ENCODE results near the gene PKNOX1. TPM values are rescaled to one million over a fixed set of nuclear protein-coding genes. Genes with fewer than 3 reads are reported as not detected.
"Not testable (repeated sequence)": the region's sequence is repeated elsewhere in the genome, so short reads cannot be mapped to it uniquely, and the experiment has no call there.

PKNOX1 gene
- total and polyA plus RNA-seq, 7 experiments from 2014 or later, result 14.7 to 24.7 (median 19.4) TPM

DNA sequence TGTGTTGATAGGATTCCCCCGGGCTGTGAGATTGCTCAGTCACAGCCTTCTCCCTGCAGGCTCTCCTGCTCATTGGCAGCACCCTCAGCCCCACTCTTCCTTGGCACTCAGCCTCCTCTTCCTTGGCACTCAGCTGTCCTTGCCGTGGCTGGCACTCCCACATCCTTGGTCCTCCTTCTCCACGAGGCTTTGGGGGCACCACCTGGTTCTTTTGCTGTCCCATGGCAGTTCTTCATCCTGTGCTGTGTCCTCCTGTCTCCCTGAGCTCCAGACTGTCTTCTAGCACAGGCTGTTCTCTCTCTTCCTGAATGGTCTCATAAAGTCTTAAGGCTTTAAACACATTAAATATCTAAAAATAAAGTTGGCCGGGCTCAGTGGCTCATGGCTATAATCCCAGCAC, 27.0 kb downstream of the PKNOX1 start:
- Mint-ChIP-seq H3K9me3 (peaks cover 0 to 28% (median 10%) of the 10 kb centered on the region in 11 donors), H3K36me3 (peaks cover 16 to 45% (median 42%) of the 10 kb centered on the region in 5 donors)

DNA sequence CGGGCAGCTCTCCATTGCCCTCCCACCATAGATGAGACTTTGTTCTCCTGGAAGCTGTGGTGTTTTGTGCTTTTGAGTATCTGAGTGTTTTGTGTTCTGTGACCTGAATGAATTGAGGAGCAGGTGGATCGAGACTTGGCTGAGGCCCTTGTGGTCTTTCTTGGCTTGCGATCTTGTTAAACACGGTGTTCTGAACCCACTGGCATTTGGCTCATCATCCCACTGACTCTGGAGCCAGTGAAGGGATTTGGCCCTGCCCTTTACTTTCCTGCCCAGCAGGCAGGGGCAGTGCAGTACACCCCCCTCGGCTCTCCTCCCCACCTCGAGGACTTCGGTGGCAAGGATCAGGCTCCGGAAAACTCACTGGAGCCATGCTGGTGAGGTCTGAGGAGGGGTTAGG, 30.6 kb downstream of the PKNOX1 start:
- CTCF ChIA-PET, result no interaction called here
- Histone ChIP-seq H3K4me1 (ENCODE audit: control insufficient read depth in 2 of 2, insufficient read depth in 2 of 2, low read length in 2 of 2) (no peaks in the 10 kb centered on the region), H3K4me3 (ENCODE audit: low read length) (no peak overlapping the region), H3K36me3 (ENCODE audit: control insufficient read depth in 2 of 3, insufficient read depth in 3 of 3, low read length in 3 of 3) (peaks cover 4 to 40% (median 7%) of the 10 kb centered on the region in 3 experiments), H3K27ac (ENCODE audit: low read depth, low read length) (no peak overlapping the region), H3K27me3 (ENCODE audit: control insufficient read depth in 2 of 2, insufficient read depth in 2 of 2, low read length in 2 of 2) (no peaks in the 10 kb centered on the region), H3K9me3 (ENCODE audit: control insufficient read depth in 2 of 3, low read length in 3 of 3) (peaks cover 0 to 8% (median 0%) of the 10 kb centered on the region in 3 experiments)
- Mint-ChIP-seq H3K27ac (no peak overlapping the region), H3K27me3 (no peaks in the 10 kb centered on the region), H3K4me3 (no peak overlapping the region), H3K4me1 (peaks cover 0 to 11% (median 0%) of the 10 kb centered on the region in 7 donors), H3K36me3 (peaks cover 8 to 51% (median 29%) of the 10 kb centered on the region in 5 donors), H3K9me3 (peaks cover 0 to 10% (median 4%) of the 10 kb centered on the region in 11 donors)
- DNase-seq (no peak), ATAC-seq (no peak)
- intact Hi-C loops (cut with micrococcal nuclease), result no loop called here
- POLR2A ChIA-PET, result no interaction called here

More for the DNA sequence above, 27.0 kb downstream of the PKNOX1 start:
- ATAC-seq (no peak), DNase-seq (no peak)
- CTCF ChIA-PET, result interaction anchor here (0.7 kb wide), 1 partner anchor 267 kb away, joined by 4 read pairs; no protein-coding TSS in a partner anchor
- Histone ChIP-seq H3K27ac (ENCODE audit: low read depth, low read length) (no peak overlapping the region), H3K27me3 (ENCODE audit: control insufficient read depth in 2 of 2, insufficient read depth in 2 of 2, low read length in 2 of 2) (no peaks in the 10 kb centered on the region), H3K36me3 (ENCODE audit: control insufficient read depth in 2 of 3, insufficient read depth in 3 of 3, low read length in 3 of 3) (peaks cover 0 to 17% (median 0%) of the 10 kb centered on the region in 3 experiments), H3K4me1 (ENCODE audit: control insufficient read depth in 2 of 2, insufficient read depth in 2 of 2, low read length in 2 of 2) (no peaks in the 10 kb centered on the region), H3K9me3 (ENCODE audit: control insufficient read depth in 2 of 3, low read length in 3 of 3) (peaks cover 0 to 9% (median 0%) of the 10 kb centered on the region in 3 experiments), H3K4me3 (ENCODE audit: low read length) (no peak overlapping the region)
- intact Hi-C loops (cut with micrococcal nuclease), result no loop called here
- H3K27ac Mint-ChIP-seq, result peak overlapping the region in 1 of 9 donors; percentile 45
- H3K4me1 Mint-ChIP-seq, result peaks cover 0 to 14% (median under 1%) of the 10 kb centered on the region in 7 donors
- no peaks in the 10 kb centered on the region for H3K27me3 Mint-ChIP-seq
- POLR2A ChIA-PET, result no interaction called here
- H3K4me3 Mint-ChIP-seq, result no peak overlapping the region

DNA sequence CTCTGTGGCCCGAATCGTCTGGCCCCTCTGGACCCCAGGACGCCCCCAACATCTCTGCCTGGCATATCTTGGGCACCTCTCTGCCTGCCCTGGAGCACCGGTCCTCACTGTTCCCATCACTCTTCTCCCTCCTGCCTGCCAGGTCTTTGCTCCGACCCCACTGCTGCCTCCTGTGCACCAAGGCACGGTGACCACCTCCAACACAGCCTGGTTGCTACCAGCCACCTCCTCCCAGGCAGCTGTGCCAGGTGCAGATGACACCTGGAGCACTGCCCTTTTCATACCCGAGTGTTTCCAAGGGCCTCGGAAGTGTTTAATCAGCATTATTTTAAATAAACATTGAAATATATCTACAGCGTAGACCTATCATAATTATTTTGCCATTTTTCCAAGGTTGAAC, 31.3 kb downstream of the PKNOX1 start:
- Histone ChIP-seq H3K27me3 (ENCODE audit: control insufficient read depth in 2 of 2, insufficient read depth in 2 of 2, low read length in 2 of 2) (no peaks in the 10 kb centered on the region), H3K4me1 (ENCODE audit: control insufficient read depth in 2 of 2, insufficient read depth in 2 of 2, low read length in 2 of 2) (no peaks in the 10 kb centered on the region), H3K9me3 (ENCODE audit: control insufficient read depth in 2 of 3, low read length in 3 of 3) (peaks cover 0 to under 1% (median 0%) of the 10 kb centered on the region in 3 experiments), H3K4me3 (ENCODE audit: low read length) (no peak overlapping the region), H3K36me3 (ENCODE audit: control insufficient read depth in 2 of 3, insufficient read depth in 3 of 3, low read length in 3 of 3) (peaks cover 5 to 41% (median 7%) of the 10 kb centered on the region in 3 experiments), H3K27ac (ENCODE audit: low read depth, low read length) (no peak overlapping the region)
- no peak for DNase-seq
- peaks cover 4 to 47% (median 25%) of the 10 kb centered on the region in 5 donors for H3K36me3 Mint-ChIP-seq
- no peaks in the 10 kb centered on the region for H3K27me3 Mint-ChIP-seq
- peaks cover 0 to 7% (median 0%) of the 10 kb centered on the region in 7 donors for H3K4me1 Mint-ChIP-seq
- peaks cover 0 to 6% (median 0%) of the 10 kb centered on the region in 11 donors for H3K9me3 Mint-ChIP-seq
- no peak for ATAC-seq
- ChIA-PET POLR2A (no interaction called here), CTCF (no interaction called here)
- intact Hi-C loops (cut with micrococcal nuclease), result no loop called here
- no peak overlapping the region for H3K4me3 Mint-ChIP-seq
- peak overlapping the region in 1 of 9 donors; percentile 14 for H3K27ac Mint-ChIP-seq

DNA sequence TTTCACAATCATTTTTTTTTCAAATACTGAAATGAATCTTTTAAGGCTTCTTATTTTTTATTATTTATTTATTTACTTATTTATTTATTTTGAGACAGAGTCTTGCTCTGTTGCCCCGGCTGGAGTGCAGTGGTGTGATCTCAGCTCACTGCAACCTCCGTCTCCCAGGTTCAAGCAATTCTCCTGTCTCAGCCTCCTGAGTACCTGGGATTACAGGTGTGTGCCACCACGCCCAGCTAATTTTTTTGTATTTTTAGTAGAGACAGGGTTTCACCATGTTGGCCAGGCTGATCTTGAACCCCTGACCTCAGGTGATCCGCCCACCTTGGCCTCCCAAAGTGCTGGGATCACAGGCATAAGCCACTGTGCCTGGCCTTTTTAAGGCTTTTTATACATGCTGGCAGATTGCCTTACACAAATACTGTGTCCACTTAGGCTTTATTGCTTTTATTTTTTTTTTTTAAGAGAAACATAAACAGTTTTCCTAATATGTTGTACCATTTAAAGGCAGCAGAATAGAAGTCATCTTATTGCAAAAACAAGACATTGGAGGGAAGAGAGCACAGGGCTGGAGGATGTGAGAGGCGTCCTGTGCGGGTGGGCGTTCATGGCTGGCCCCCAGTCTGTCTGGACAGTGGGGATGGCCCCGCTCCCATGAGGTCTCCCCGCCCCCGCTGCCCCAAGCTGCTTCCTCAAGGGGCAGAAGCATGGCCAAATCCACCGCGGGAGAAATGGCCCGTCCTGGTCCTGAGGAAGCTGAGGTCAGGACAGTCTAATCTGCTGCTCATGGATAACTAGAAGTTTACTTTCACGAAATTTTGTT, 31.9 kb downstream of the PKNOX1 start:
- ATAC-seq; H3K9me3 ChIP-seq (ENCODE audit: control insufficient read depth in 2 of 3, low read length in 3 of 3); H3K4me3 Mint-ChIP-seq; H3K4me1 ChIP-seq (ENCODE audit: control insufficient read depth in 2 of 2, insufficient read depth in 2 of 2, low read length in 2 of 2); H3K27ac ChIP-seq (ENCODE audit: low read depth, low read length); H3K4me1 Mint-ChIP-seq; H3K27me3 ChIP-seq (ENCODE audit: control insufficient read depth in 2 of 2, insufficient read depth in 2 of 2, low read length in 2 of 2); DNase-seq; CTCF ChIA-PET; H3K4me3 ChIP-seq (ENCODE audit: low read length); H3K27me3 Mint-ChIP-seq; intact Hi-C loops (cut with micrococcal nuclease); POLR2A ChIA-PET; H3K27ac Mint-ChIP-seq; H3K9me3 Mint-ChIP-seq: not testable (repeated sequence)
- H3K36me3 ChIP-seq (ENCODE audit: control insufficient read depth in 2 of 3, insufficient read depth in 3 of 3, low read length in 3 of 3), result peaks cover 5 to 43% (median 8%) of the 10 kb centered on the region in 3 experiments
- H3K36me3 Mint-ChIP-seq, result peaks cover 4 to 46% (median 22%) of the 10 kb centered on the region in 5 donors

DNA sequence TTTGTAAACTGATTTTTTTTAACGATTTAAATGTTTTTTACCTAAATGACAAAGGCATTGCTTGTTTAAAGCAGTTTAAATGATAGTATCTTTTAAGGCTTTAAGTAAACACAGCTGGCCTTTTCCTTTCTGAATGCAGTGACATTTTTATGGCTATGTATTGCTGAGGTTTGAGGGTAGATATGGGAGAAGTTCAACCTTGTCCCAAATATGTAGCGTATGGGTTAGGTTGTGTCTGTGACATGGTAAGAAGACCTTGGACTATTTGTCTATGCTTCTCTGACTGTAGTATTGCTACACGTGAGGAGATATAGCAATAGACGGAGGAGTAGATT, 32.5 kb downstream of the PKNOX1 start:
- H3K9me3 Mint-ChIP-seq, result no peaks in the 10 kb centered on the region
- H3K36me3 Mint-ChIP-seq, result peaks cover 4 to 52% (median 22%) of the 10 kb centered on the region in 5 donors
- H3K9me3 ChIP-seq (ENCODE audit: control insufficient read depth in 2 of 3, low read length in 3 of 3), result no peaks in the 10 kb centered on the region
- ATAC-seq (no peak), DNase-seq (no peak)
- intact Hi-C loops (cut with micrococcal nuclease), result no loop called here
- H3K27ac Mint-ChIP-seq, result no peak overlapping the region
- H3K4me1 Mint-ChIP-seq, result peaks cover 0 to 7% (median 2%) of the 10 kb centered on the region in 7 donors
- H3K4me3 Mint-ChIP-seq, result no peak overlapping the region
- CTCF ChIA-PET, result no interaction called here
- no peaks in the 10 kb centered on the region for H3K4me1 ChIP-seq (ENCODE audit: control insufficient read depth in 2 of 2, insufficient read depth in 2 of 2, low read length in 2 of 2)
- no peak overlapping the region for H3K4me3 ChIP-seq (ENCODE audit: low read length)
- H3K27me3 Mint-ChIP-seq, result no peaks in the 10 kb centered on the region
- H3K36me3 ChIP-seq (ENCODE audit: control insufficient read depth in 2 of 3, insufficient read depth in 3 of 3, low read length in 3 of 3), result peaks cover 5 to 49% (median 12%) of the 10 kb centered on the region in 3 experiments
- H3K27ac ChIP-seq (ENCODE audit: low read depth, low read length), result no peak overlapping the region
- POLR2A ChIA-PET, result no interaction called here
- H3K27me3 ChIP-seq (ENCODE audit: control insufficient read depth in 2 of 2, insufficient read depth in 2 of 2, low read length in 2 of 2), result no peaks in the 10 kb centered on the region

DNA sequence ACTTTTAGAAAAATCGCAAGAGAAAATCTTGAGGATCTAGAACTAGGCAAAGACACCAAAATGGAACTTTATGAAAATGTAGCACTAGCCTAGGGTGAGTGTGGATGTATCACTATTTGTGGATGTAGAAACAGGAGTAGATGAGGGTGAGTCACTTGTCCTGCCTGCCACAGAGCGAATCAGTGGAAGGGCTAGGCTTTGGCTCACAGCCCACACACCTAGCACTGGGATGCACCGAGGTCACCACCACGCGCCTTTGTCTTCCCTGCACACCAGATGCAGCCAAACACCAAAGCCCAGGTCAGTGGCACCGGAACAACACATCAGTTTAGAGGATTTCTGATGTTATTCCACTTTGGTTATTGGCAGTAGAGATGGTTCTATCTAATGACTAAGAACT, 38.2 kb downstream of the PKNOX1 start:
- H3K4me1 ChIP-seq (ENCODE audit: control insufficient read depth in 2 of 2, insufficient read depth in 2 of 2, low read length in 2 of 2), result no peaks in the 10 kb centered on the region
- ChIA-PET CTCF (no interaction called here), POLR2A (interaction anchor here (1.0 kb wide), 1 partner anchor 1001 kb away, joined by 3 read pairs; no protein-coding TSS in a partner anchor)
- Mint-ChIP-seq H3K36me3 (peaks cover 7 to 61% (median 30%) of the 10 kb centered on the region in 5 donors), H3K4me3 (no peak overlapping the region), H3K9me3 (no peaks in the 10 kb centered on the region), H3K27me3 (no peaks in the 10 kb centered on the region), H3K27ac (peak overlapping the region in 1 of 9 donors; percentile 46), H3K4me1 (peaks cover 0 to 8% (median 0%) of the 10 kb centered on the region in 7 donors)
- peaks cover 5 to 64% (median 12%) of the 10 kb centered on the region in 3 experiments for H3K36me3 ChIP-seq (ENCODE audit: control insufficient read depth in 2 of 3, insufficient read depth in 3 of 3, low read length in 3 of 3)
- intact Hi-C loops (cut with micrococcal nuclease), result no loop called here
- H3K27me3 ChIP-seq (ENCODE audit: control insufficient read depth in 2 of 2, insufficient read depth in 2 of 2, low read length in 2 of 2), result no peaks in the 10 kb centered on the region
- H3K9me3 ChIP-seq (ENCODE audit: control insufficient read depth in 2 of 3, low read length in 3 of 3), result no peaks in the 10 kb centered on the region
- H3K27ac ChIP-seq (ENCODE audit: low read depth, low read length), result no peak overlapping the region
- no peak for DNase-seq
- H3K4me3 ChIP-seq (ENCODE audit: low read length), result no peak overlapping the region
- no peak for ATAC-seq
